ENCODE results near the gene RMND5B.
A peak's percentile ranks its signal among the peaks of the same experiment; 100 is the strongest.
"Not testable (repeated sequence)": the region's sequence is repeated elsewhere in the genome, so short reads cannot be mapped to it uniquely, and the experiment has no call there.

RMND5B gene

GRCh38 chr5:178123094-178123965 lies 7.5 kb upstream of the RMND5B start:
- peaks cover 41% of the 10 kb centered on the region for H3K36me3 ChIP-seq (ENCODE audit: control insufficient read depth, insufficient read depth, low read length)
- H3K4me1 ChIP-seq (ENCODE audit: control insufficient read depth, insufficient read depth, low read length), result peaks cover 13% of the 10 kb centered on the region
- H3K9me3 ChIP-seq (ENCODE audit: control insufficient read depth, insufficient read depth, low read length), result no peaks in the 10 kb centered on the region
- no peak overlapping the region for H3K4me3 ChIP-seq (ENCODE audit: low read depth, low read length)
- H3K9ac ChIP-seq (ENCODE audit: low read depth, low read length), result no peak overlapping the region
- H3K27me3 ChIP-seq (ENCODE audit: control insufficient read depth, insufficient read depth, low read length), result no peaks in the 10 kb centered on the region

GRCh38 chr5:178123966-178124925 lies 6.6 kb upstream of the RMND5B start:
- H3K9me3 ChIP-seq (ENCODE audit: control insufficient read depth, insufficient read depth, low read length), result no peaks in the 10 kb centered on the region
- H3K4me3 ChIP-seq (ENCODE audit: low read depth, low read length), result no peak overlapping the region
- H3K4me1 ChIP-seq (ENCODE audit: control insufficient read depth, insufficient read depth, low read length), result peaks cover 16% of the 10 kb centered on the region
- peaks cover 41% of the 10 kb centered on the region for H3K36me3 ChIP-seq (ENCODE audit: control insufficient read depth, insufficient read depth, low read length)
- no peaks in the 10 kb centered on the region for H3K27me3 ChIP-seq (ENCODE audit: control insufficient read depth, insufficient read depth, low read length)
- H3K9ac ChIP-seq (ENCODE audit: low read depth, low read length), result peak overlapping the region; percentile 24

GRCh38 chr5:178125253-178125906 lies 5.4 kb upstream of the RMND5B start:
- no peaks in the 10 kb centered on the region for H3K9me3 ChIP-seq (ENCODE audit: control insufficient read depth, insufficient read depth, low read length)
- no peaks in the 10 kb centered on the region for H3K27me3 ChIP-seq (ENCODE audit: control insufficient read depth, insufficient read depth, low read length)
- peak overlapping the region; percentile 37 for H3K9ac ChIP-seq (ENCODE audit: low read depth, low read length)
- no peak overlapping the region for H3K4me3 ChIP-seq (ENCODE audit: low read depth, low read length)
- H3K4me1 ChIP-seq (ENCODE audit: control insufficient read depth, insufficient read depth, low read length), result peaks cover 18% of the 10 kb centered on the region
- H3K36me3 ChIP-seq (ENCODE audit: control insufficient read depth, insufficient read depth, low read length), result peaks cover 33% of the 10 kb centered on the region

- Histone ChIP-seq H3K36me3 (ENCODE audit: control insufficient read depth, insufficient read depth, low read length) (peaks cover 22% of the 10 kb centered on the region), H3K4me3 (ENCODE audit: low read depth, low read length) (no peak overlapping the region), H3K9me3 (ENCODE audit: control insufficient read depth, insufficient read depth, low read length) (no peaks in the 10 kb centered on the region), H3K4me1 (ENCODE audit: control insufficient read depth, insufficient read depth, low read length) (peaks cover 18% of the 10 kb centered on the region), H3K9ac (ENCODE audit: low read depth, low read length) (no peak overlapping the region), H3K27me3 (ENCODE audit: control insufficient read depth, insufficient read depth, low read length) (no peaks in the 10 kb centered on the region)
These were observed 4.3 kb upstream of the RMND5B start for GRCh38 chr5:178126556-178126955.

GRCh38 chr5:178127300-178128009 lies 3.4 kb upstream of the RMND5B start:
- H3K4me1 ChIP-seq (ENCODE audit: control insufficient read depth, insufficient read depth, low read length), result peaks cover 18% of the 10 kb centered on the region
- H3K9me3 ChIP-seq (ENCODE audit: control insufficient read depth, insufficient read depth, low read length); H3K27me3 ChIP-seq (ENCODE audit: control insufficient read depth, insufficient read depth, low read length); H3K4me3 ChIP-seq (ENCODE audit: low read depth, low read length): not testable (repeated sequence)
- H3K9ac ChIP-seq (ENCODE audit: low read depth, low read length), result peak overlapping the region; percentile 81
- H3K36me3 ChIP-seq (ENCODE audit: control insufficient read depth, insufficient read depth, low read length), result peaks cover 13% of the 10 kb centered on the region

GRCh38 chr5:178129296-178129695 lies 1.5 kb upstream of the RMND5B start:
- H3K36me3 ChIP-seq (ENCODE audit: control insufficient read depth, insufficient read depth, low read length), result peaks cover 5% of the 10 kb centered on the region
- no peak overlapping the region for H3K9ac ChIP-seq (ENCODE audit: low read depth, low read length)
- H3K4me3 ChIP-seq (ENCODE audit: low read depth, low read length), result no peak overlapping the region
- H3K27me3 ChIP-seq (ENCODE audit: control insufficient read depth, insufficient read depth, low read length), result no peaks in the 10 kb centered on the region
- no peaks in the 10 kb centered on the region for H3K9me3 ChIP-seq (ENCODE audit: control insufficient read depth, insufficient read depth, low read length)
- H3K4me1 ChIP-seq (ENCODE audit: control insufficient read depth, insufficient read depth, low read length), result peaks cover 20% of the 10 kb centered on the region

- H3K27me3 ChIP-seq (ENCODE audit: control insufficient read depth, insufficient read depth, low read length); H3K9me3 ChIP-seq (ENCODE audit: control insufficient read depth, insufficient read depth, low read length); H3K36me3 ChIP-seq (ENCODE audit: control insufficient read depth, insufficient read depth, low read length): not testable (repeated sequence)
- peak overlapping the region; percentile 74 for H3K4me3 ChIP-seq (ENCODE audit: low read depth, low read length)
- H3K9ac ChIP-seq (ENCODE audit: low read depth, low read length), result peak overlapping the region; percentile 85
- H3K4me1 ChIP-seq (ENCODE audit: control insufficient read depth, insufficient read depth, low read length), result peaks cover 18% of the 10 kb centered on the region
These were observed 609 bp upstream of the RMND5B start for GRCh38 chr5:178130234-178130575.

GRCh38 chr5:178131446-178131996 lies 707 bp downstream of the RMND5B start:
- peak overlapping the region; percentile 87 for H3K9ac ChIP-seq (ENCODE audit: low read depth, low read length)
- peak overlapping the region; percentile 74 for H3K4me3 ChIP-seq (ENCODE audit: low read depth, low read length)
- H3K27me3 ChIP-seq (ENCODE audit: control insufficient read depth, insufficient read depth, low read length), result no peaks in the 10 kb centered on the region
- H3K9me3 ChIP-seq (ENCODE audit: control insufficient read depth, insufficient read depth, low read length), result no peaks in the 10 kb centered on the region
- H3K36me3 ChIP-seq (ENCODE audit: control insufficient read depth, insufficient read depth, low read length), result peaks cover 17% of the 10 kb centered on the region
- H3K4me1 ChIP-seq (ENCODE audit: control insufficient read depth, insufficient read depth, low read length), result peaks cover 15% of the 10 kb centered on the region

- Histone ChIP-seq H3K9me3 (ENCODE audit: control insufficient read depth, insufficient read depth, low read length) (no peaks in the 10 kb centered on the region), H3K27me3 (ENCODE audit: control insufficient read depth, insufficient read depth, low read length) (no peaks in the 10 kb centered on the region), H3K4me1 (ENCODE audit: control insufficient read depth, insufficient read depth, low read length) (peaks cover 2% of the 10 kb centered on the region), H3K36me3 (ENCODE audit: control insufficient read depth, insufficient read depth, low read length) (peaks cover 35% of the 10 kb centered on the region), H3K9ac (ENCODE audit: low read depth, low read length) (no peak overlapping the region), H3K4me3 (ENCODE audit: low read depth, low read length) (no peak overlapping the region)
These were observed 6.2 kb downstream of the RMND5B start for GRCh38 chr5:178136990-178137389.

GRCh38 chr5:178137991-178138390 lies 7.2 kb downstream of the RMND5B start:
- Histone ChIP-seq H3K36me3 (ENCODE audit: control insufficient read depth, insufficient read depth, low read length) (peaks cover 44% of the 10 kb centered on the region), H3K27me3 (ENCODE audit: control insufficient read depth, insufficient read depth, low read length) (no peaks in the 10 kb centered on the region), H3K4me1 (ENCODE audit: control insufficient read depth, insufficient read depth, low read length) (peaks cover 2% of the 10 kb centered on the region), H3K9ac (ENCODE audit: low read depth, low read length) (no peak overlapping the region), H3K4me3 (ENCODE audit: low read depth, low read length) (no peak overlapping the region), H3K9me3 (ENCODE audit: control insufficient read depth, insufficient read depth, low read length) (no peaks in the 10 kb centered on the region)

- no peaks in the 10 kb centered on the region for H3K4me1 ChIP-seq (ENCODE audit: control insufficient read depth, insufficient read depth, low read length)
- H3K9me3 ChIP-seq (ENCODE audit: control insufficient read depth, insufficient read depth, low read length), result no peaks in the 10 kb centered on the region
- peaks cover 56% of the 10 kb centered on the region for H3K36me3 ChIP-seq (ENCODE audit: control insufficient read depth, insufficient read depth, low read length)
These were observed 10.7 kb downstream of the RMND5B start for GRCh38 chr5:178141550-178141949.

More at GRCh38 chr5:178141550-178141949, 10.7 kb downstream of the RMND5B start:
- no peaks in the 10 kb centered on the region for H3K27me3 ChIP-seq (ENCODE audit: control insufficient read depth, insufficient read depth, low read length)
- no peak overlapping the region for H3K4me3 ChIP-seq (ENCODE audit: low read depth, low read length)
- H3K9ac ChIP-seq (ENCODE audit: low read depth, low read length), result no peak overlapping the region

All from iPS-15b (cell line).